Heart left ventricle (tissue), 16 donors: ENCODE measurements around the gene ZGLP1. TPM values are rescaled to one million over a fixed set of nuclear protein-coding genes. Genes with fewer than 3 reads are reported as not detected.
"Not testable (repeated sequence)": the region's sequence is repeated elsewhere in the genome, so short reads cannot be mapped to it uniquely, and the experiment has no call there.

Source experiments
- ATAC-seq, 4 donors: fragments of 200-7000 bp; cut with Tn5 transposase; one replicate each; pipeline ENCODE4 v1.9.1; 2020 to 2022; ENCODE audit warnings: moderate library complexity in 4 of 4, mild to moderate bottlenecking in 3 of 4, moderate number of reproducible peaks in 1 of 4
- DNase-seq, 5 donors: peaks; one replicate each; pipeline ENCODE4 v3.0.0-alpha.2; 2020
- H3K27ac ChIP-seq, 12 donors: fragments of 200-600 bp; sonication (generic) in 4 of 12; one replicate each; pipeline versions ENCODE4 v1.5.0 to v1.8.0; 2016 to 2022; ENCODE audit warnings: mild to moderate bottlenecking in 2 of 12
- H3K27me3 ChIP-seq, 9 donors: fragments of 200-600 bp; sonication (generic) in 2 of 9; one replicate each; pipeline versions ENCODE4 v1.5.1 to v1.8.0; 2016 to 2022; ENCODE audit warnings: mild to moderate bottlenecking in 3 of 9
- H3K36me3 ChIP-seq, 9 donors: fragments of 200-600 bp; sonication (generic) in 2 of 9; one replicate each; pipeline versions ENCODE4 v1.5.0 to v1.8.0; 2018 to 2022; ENCODE audit warnings: mild to moderate bottlenecking in 2 of 9
- H3K4me1 ChIP-seq, 12 donors: fragments of 200-600 bp; sonication (generic) in 4 of 12; one replicate each; pipeline versions ENCODE4 v1.5.0 to v1.8.0; 2016 to 2022; ENCODE audit warnings: mild to moderate bottlenecking in 3 of 12
- H3K4me3 ChIP-seq, 12 donors: fragments of 200-600 bp; sonication (generic) in 4 of 12; one replicate each; pipeline versions ENCODE4 v1.5.0 to v1.8.0; 2017 to 2022; ENCODE audit warnings: mild to moderate bottlenecking in 9 of 12, moderate library complexity in 4 of 12
- H3K9me3 ChIP-seq, 12 donors: fragments of 200-600 bp; sonication (generic) in 4 of 12; one replicate each; pipeline versions ENCODE4 v1.5.0 to v1.8.0; 2016 to 2022; ENCODE audit warnings: mild to moderate bottlenecking in 1 of 12
- POLR2A ChIP-seq, 2 donors: fragments of 450-650 bp; IDR thresholded peaks; one replicate each; pipeline ENCODE4 v1.6.1; 2017; ENCODE audit warnings: antibody characterized with exemption in 2 of 2, mild to moderate bottlenecking in 2 of 2, moderate library complexity in 2 of 2
- WGBS, 4 donors: extraction: QIAGEN DNeasy Blood & Tissue Kit in 2 of 4; methylation state at CpG; one replicate each; pipeline versions ENCODE4 v1.1.5 to v1.1.7; 2013 to 2018; 5-methylcytosine and 5-hydroxymethylcytosine counted together
- intact Hi-C, 10 donors: fragments of 100-400 bp; cut with DNase I; formaldehyde crosslinking; loops; one replicate each; pipeline versions ENCODE4 v1.11.1 to v1.14.2; 2022
- polyA plus RNA-seq, 2 donors: library from polyadenylated mRNA; stranded (reverse); fragments of 200-250 nt; gene quantifications; one replicate each; pipeline ENCODE4 v1.2.3, GENCODE V29; 2013
- total RNA-seq, 9 donors: library from RNA; depleted of rRNA in 2 of 9; stranded (reverse); fragments of >200 nt in 2 of 9; fragmentation: NEBNext Ultra II Directional in 3 of 9; extraction: Animal tissue kit (Norgen Biotek cat#: 25700) in 3 of 9; gene quantifications; one replicate each; pipeline versions ENCODE4 v1.1.0 to v1.2.4, GENCODE V29; 2016 to 2023
- TF ChIP-seq, protein P1 (sequence below), 12 donors: fragments of 200-600 bp; sonication (generic) in 4 of 12; IDR thresholded peaks; one replicate each; pipeline versions ENCODE4 v1.5.0 to v1.8.0; 2018 to 2022; ENCODE audit warnings: antibody characterized with exemption in 12 of 12, mild to moderate bottlenecking in 5 of 12
- donor health status: ischemic (EF 13 %, LVEDD 7.1; RV severe dilation, severe dysfunction).
- donor health status: healthy with polysubstance abuse.
- donor health status: DM: no; HTN: yes; CAD: no.
- donor health status: DM: no; HTN: no; CAD: no.
- donor health status: ischemic (EF 25% LVEDD 6.9; RV normal size, moderate dysfunction).
- donor health status: ischemic (EF 25% LVEDD 5.7; RV mildly dilated, moderate dysfunction).
- donor health status: healthy.
- donor health status: DM: yes; HTN: yes; CAD: no.
- donor health status: ischemic (EF 35%, LVEDD 5.7; RV mildly dilated, moderate dysfunction).
- donor health status: nonischemic (EF 11% LVEDD 7.7; RV severe dilation, severe dysfunction).
- donor health status: DM: yes; HTN: yes; CAD: no.
- donor health status: PGD.
- donor health status: ischemic (EF 29% LVEDD 5.4; RV normal size, mild dysfunction).
- donor health status: nonischemic (EF 23%, LVEDD 6.1; RV moderate dilation, normal function).

The ZGLP1 gene
- total and polyA plus RNA-seq, 11 donors, result 0.16 to 2.2 (median 1.1) TPM

DNA sequence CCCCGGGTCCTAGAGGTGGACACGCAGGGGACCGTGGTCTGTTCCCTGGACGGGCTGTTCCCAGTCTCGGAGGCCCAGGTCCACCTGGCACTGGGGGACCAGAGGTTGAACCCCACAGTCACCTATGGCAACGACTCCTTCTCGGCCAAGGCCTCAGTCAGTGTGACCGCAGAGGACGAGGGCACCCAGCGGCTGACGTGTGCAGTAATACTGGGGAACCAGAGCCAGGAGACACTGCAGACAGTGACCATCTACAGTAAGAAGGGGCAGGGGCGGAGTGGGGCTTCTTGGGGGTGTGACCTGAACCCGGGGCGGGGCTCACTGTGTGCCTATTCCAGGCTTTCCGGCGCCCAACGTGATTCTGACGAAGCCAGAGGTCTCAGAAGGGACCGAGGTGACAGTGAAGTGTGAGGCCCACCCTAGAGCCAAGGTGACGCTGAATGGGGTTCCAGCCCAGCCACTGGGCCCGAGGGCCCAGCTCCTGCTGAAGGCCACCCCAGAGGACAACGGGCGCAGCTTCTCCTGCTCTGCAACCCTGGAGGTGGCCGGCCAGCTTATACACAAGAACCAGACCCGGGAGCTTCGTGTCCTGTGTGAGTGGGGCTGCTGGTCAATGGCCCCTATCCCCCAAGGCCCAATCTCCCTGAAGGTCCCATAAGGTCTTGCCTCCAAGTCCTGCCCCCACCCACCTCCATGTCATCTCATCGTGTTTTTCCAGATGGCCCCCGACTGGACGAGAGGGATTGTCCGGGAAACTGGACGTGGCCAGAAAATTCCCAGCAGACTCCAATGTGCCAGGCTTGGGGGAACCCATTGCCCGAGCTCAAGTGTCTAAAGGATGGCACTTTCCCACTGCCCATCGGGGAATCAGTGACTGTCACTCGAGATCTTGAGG is 25.3 kb downstream of the ZGLP1 start:
- no peak overlapping the region for H3K27ac ChIP-seq
- H3K4me1 ChIP-seq, result peaks cover 0 to 58% (median 31%) of the 10 kb centered on the region in 12 donors
- DNase-seq (no peak), ATAC-seq (no peak)
- no peaks in the 10 kb centered on the region for H3K9me3 ChIP-seq
- TF ChIP-seq, protein P1, sequence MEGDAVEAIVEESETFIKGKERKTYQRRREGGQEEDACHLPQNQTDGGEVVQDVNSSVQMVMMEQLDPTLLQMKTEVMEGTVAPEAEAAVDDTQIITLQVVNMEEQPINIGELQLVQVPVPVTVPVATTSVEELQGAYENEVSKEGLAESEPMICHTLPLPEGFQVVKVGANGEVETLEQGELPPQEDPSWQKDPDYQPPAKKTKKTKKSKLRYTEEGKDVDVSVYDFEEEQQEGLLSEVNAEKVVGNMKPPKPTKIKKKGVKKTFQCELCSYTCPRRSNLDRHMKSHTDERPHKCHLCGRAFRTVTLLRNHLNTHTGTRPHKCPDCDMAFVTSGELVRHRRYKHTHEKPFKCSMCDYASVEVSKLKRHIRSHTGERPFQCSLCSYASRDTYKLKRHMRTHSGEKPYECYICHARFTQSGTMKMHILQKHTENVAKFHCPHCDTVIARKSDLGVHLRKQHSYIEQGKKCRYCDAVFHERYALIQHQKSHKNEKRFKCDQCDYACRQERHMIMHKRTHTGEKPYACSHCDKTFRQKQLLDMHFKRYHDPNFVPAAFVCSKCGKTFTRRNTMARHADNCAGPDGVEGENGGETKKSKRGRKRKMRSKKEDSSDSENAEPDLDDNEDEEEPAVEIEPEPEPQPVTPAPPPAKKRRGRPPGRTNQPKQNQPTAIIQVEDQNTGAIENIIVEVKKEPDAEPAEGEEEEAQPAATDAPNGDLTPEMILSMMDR (IDR thresholded peaks at IDR 0.05), result no peak
- TF ChIP-seq POLR2A (IDR thresholded peaks at IDR 0.05), result no peak
- WGBS, 4 donors, result 90 to 91% (median 91%) methylated on average over 30 to 34 of the region's 34 CpGs
- peaks cover 0 to 69% (median 28%) of the 10 kb centered on the region in 9 donors for H3K36me3 ChIP-seq
- intact Hi-C loops, result no loop called here
- H3K4me3 ChIP-seq, result no peak overlapping the region
- H3K27me3 ChIP-seq, result peaks cover 9 to 27% (median 18%) of the 10 kb centered on the region in 9 donors

DNA sequence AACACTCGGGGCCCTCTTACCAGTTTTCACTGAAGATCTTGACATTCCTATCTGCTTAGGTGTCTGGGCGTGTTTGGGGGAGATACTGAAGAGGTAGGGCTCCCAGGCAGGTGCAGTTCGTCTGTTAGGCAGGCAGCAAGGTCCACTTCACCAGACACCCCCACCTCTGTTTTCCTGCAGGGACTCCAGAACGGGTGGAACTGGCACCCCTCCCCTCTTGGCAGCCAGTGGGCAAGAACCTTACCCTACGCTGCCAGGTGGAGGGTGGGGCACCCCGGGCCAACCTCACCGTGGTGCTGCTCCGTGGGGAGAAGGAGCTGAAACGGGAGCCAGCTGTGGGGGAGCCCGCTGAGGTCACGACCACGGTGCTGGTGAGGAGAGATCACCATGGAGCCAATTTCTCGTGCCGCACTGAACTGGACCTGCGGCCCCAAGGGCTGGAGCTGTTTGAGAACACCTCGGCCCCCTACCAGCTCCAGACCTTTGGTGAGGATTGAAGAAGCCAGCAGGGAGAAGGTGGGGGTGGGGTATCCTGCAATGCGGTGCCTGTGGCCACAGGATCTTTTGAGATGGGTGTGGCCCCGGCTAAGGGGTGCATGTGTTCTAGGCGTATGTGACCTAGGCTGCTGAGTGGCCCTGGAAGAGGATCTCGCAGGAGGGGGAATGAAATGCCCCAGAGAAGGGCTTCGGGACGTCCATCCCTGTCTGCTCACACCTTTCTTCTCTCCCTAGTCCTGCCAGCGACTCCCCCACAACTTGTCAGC is 26.1 kb downstream of the ZGLP1 start:
- intact Hi-C loops, result no loop called here
- peaks cover 0 to 77% (median 34%) of the 10 kb centered on the region in 9 donors for H3K36me3 ChIP-seq
- no peak overlapping the region for H3K27ac ChIP-seq
- peaks cover 0 to 52% (median 22%) of the 10 kb centered on the region in 12 donors for H3K4me1 ChIP-seq
- H3K4me3 ChIP-seq, result no peak overlapping the region
- no peaks in the 10 kb centered on the region for H3K9me3 ChIP-seq
- TF ChIP-seq, protein P1 (IDR thresholded peaks at IDR 0.05), result no peak
- TF ChIP-seq POLR2A (IDR thresholded peaks at IDR 0.05), result no peak
- H3K27me3 ChIP-seq, result peaks cover 6 to 19% (median 10%) of the 10 kb centered on the region in 9 donors
- ATAC-seq (no peak), DNase-seq (no peak)
- WGBS, 4 donors, result 78 to 83% (median 81%) methylated on average over 22 to 23 of the region's 23 CpGs

DNA sequence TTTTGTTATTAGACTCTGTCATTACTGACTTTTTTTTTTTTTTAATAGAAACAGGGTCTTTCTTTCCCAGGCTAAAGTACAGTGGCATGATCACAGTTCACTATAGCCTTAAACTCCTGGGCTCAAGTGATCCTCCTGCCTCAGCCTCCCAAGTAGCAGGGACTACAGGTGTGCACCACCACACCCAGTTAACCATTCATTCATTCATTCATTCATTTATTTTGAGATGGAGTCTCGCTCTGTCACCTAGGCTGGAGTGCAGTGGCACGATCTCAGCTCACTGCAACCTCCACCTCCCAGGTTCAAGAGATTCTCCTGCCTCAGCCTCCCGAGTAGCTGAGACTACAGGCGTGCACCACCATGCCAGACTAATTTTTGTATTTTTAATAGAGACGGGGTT is 27.6 kb downstream of the ZGLP1 start:
- H3K9me3 ChIP-seq, H3K4me3 ChIP-seq, DNase-seq, ATAC-seq, H3K27ac ChIP-seq, H3K27me3 ChIP-seq, intact Hi-C loops: not testable (repeated sequence)
- WGBS, 4 donors, result 92 to 99% (median 97%) methylated on average over 5 of the region's 5 CpGs
- peaks cover 0 to 42% (median 13%) of the 10 kb centered on the region in 12 donors for H3K4me1 ChIP-seq
- peaks cover 0 to 91% (median 40%) of the 10 kb centered on the region in 9 donors for H3K36me3 ChIP-seq

DNA sequence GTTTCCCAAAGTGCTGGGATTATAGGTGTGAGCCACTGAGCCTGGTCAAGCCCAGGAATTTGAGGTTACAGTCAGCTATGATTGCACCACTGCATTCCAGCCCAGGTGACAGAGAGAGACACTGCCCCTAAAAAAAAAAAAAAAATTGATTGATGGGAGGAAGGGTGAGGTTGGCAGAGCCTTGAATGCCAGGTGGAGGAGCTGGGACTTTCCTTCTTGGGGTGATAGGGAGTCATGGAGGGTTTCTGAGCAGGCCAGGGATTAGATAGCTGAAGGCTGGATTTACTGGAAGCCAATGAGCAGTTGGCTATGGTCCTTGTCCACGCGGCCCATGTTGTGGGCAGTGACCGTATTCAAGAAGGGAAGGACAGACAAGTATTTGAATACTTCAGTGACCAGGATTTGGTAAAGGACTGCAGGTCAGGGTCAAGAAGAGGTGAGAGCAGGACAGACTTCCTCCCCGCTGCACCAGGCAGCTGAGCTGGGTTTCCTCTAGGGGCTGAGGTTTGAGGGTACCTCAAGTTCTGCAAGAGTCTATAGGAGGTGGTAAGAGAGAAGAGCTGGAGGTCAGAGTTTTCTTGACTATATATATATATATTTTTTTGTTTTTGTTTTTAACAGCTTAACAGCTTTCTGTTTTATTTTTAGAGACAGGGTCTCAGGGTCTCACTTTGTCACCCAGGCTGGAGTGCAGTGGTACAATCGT is 29.7 kb downstream of the ZGLP1 start:
- Histone ChIP-seq H3K9me3 (no peaks in the 10 kb centered on the region), H3K27ac (no peak overlapping the region), H3K4me1 (peaks cover 0 to 30% (median 0%) of the 10 kb centered on the region in 12 donors), H3K27me3 (no peaks in the 10 kb centered on the region), H3K4me3 (no peak overlapping the region), H3K36me3 (peaks cover 0 to 100% (median 38%) of the 10 kb centered on the region in 9 donors)
- DNase-seq (no peak), ATAC-seq (no peak)
- intact Hi-C loops, result no loop called here
- TF ChIP-seq, protein P1 (IDR thresholded peaks at IDR 0.05), result no peak
- TF ChIP-seq POLR2A (IDR thresholded peaks at IDR 0.05), result no peak
- 82 to 85% (median 84%) methylated on average over 5 of the region's 5 CpGs for WGBS, 4 donors
